ENCODE results near the gene TRDN. TPM values are rescaled to one million over a fixed set of nuclear protein-coding genes. Genes with fewer than 3 reads are reported as not detected.

TRDN gene
- total RNA-seq, 3 donors from 2014 or later: 0.96 TPM; not detected in 2

GRCh38 chr6:123210645-123211044, 426.1 kb downstream of the TRDN start:
- Histone ChIP-seq H3K9me3 (no peaks in the 10 kb centered on the region), H3K27ac (no peak overlapping the region), H3K4me1 (no peaks in the 10 kb centered on the region), H3K27me3 (no peaks in the 10 kb centered on the region), H3K36me3 (no peaks in the 10 kb centered on the region), H3K4me3 (no peak overlapping the region)
- TF ChIP-seq CTCF (IDR thresholded peaks at IDR 0.05): no peak
- TF ChIP-seq POLR2AphosphoS5 (IDR thresholded peaks at IDR 0.05): no peak
- no peak for TF ChIP-seq POLR2A (IDR thresholded peaks at IDR 0.05)
- no peak for DNase-seq (ENCODE audit: low spot score in 2 of 2)
- intact Hi-C loops (cut with DNase I; ENCODE audit: low total_unique reads): no loop called here

- intact Hi-C loops (cut with DNase I; ENCODE audit: low total_unique reads): no loop called here
- no peaks in the 10 kb centered on the region for H3K4me1 ChIP-seq
- H3K4me3 ChIP-seq: no peak overlapping the region
- no peaks in the 10 kb centered on the region for H3K9me3 ChIP-seq
- H3K27me3 ChIP-seq: no peaks in the 10 kb centered on the region
- H3K36me3 ChIP-seq: no peaks in the 10 kb centered on the region
- H3K27ac ChIP-seq: no peak overlapping the region
- TF ChIP-seq CTCF (IDR thresholded peaks at IDR 0.05): no peak
- TF ChIP-seq POLR2AphosphoS5 (IDR thresholded peaks at IDR 0.05): no peak
- no peak for TF ChIP-seq POLR2A (IDR thresholded peaks at IDR 0.05)
- DNase-seq (ENCODE audit: low spot score in 2 of 2): no peak
These were observed 428.7 kb downstream of the TRDN start for GRCh38 chr6:123207967-123208510.

- Histone ChIP-seq H3K4me1 (no peaks in the 10 kb centered on the region), H3K27me3 (no peaks in the 10 kb centered on the region), H3K9me3 (peaks cover 7 to 11% of the 10 kb centered on the region in 2 donors), H3K36me3 (no peaks in the 10 kb centered on the region), H3K27ac (no peak overlapping the region), H3K4me3 (no peak overlapping the region)
- intact Hi-C loops (cut with DNase I; ENCODE audit: low total_unique reads): no loop called here
- TF ChIP-seq POLR2A (IDR thresholded peaks at IDR 0.05): no peak
- no peak for TF ChIP-seq POLR2AphosphoS5 (IDR thresholded peaks at IDR 0.05)
- TF ChIP-seq CTCF (IDR thresholded peaks at IDR 0.05): no peak
- no peak for DNase-seq (ENCODE audit: low spot score in 2 of 2)
These were observed 432.8 kb downstream of the TRDN start for GRCh38 chr6:123203928-123204327.

DNA sequence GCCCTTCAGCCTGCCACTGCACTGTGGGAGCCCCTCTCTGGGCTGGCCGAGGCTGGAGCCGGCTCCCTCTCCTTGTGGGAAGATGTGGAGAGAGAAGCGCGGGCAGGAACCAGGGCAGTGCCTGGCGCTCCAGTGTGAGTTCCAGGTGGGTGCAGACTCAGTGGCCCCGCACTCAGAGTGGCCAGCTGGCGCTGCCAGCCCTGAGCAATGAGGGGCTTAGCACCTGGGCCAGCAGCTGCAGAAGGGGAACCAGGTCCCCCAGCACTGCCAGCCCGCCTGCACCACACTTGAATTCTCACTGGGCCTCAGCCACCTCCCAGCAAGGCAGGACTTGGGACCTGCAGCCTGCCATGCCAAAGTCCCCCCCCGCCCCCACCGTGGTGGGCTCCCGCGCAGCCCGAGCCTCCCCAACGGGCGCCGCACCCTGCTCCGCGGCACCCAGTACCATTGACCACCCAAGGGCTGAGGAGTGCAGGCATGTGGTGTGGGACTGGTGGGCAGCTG, 434.8 kb downstream of the TRDN start:
- Histone ChIP-seq H3K27me3 (no peaks in the 10 kb centered on the region), H3K4me1 (no peaks in the 10 kb centered on the region), H3K9me3 (peaks cover 7 to 11% of the 10 kb centered on the region in 2 donors), H3K27ac (no peak overlapping the region), H3K36me3 (no peaks in the 10 kb centered on the region), H3K4me3 (no peak overlapping the region)
- intact Hi-C loops (cut with DNase I; ENCODE audit: low total_unique reads): no loop called here
- TF ChIP-seq CTCF (IDR thresholded peaks at IDR 0.05) (no peak), POLR2A (IDR thresholded peaks at IDR 0.05) (no peak)
- no peak for DNase-seq (ENCODE audit: low spot score in 2 of 2)

GRCh38 chr6:123193298-123193697, 443.5 kb downstream of the TRDN start:
- Histone ChIP-seq H3K27me3 (no peaks in the 10 kb centered on the region), H3K27ac (no peak overlapping the region), H3K36me3 (no peaks in the 10 kb centered on the region), H3K9me3 (no peaks in the 10 kb centered on the region), H3K4me1 (no peaks in the 10 kb centered on the region), H3K4me3 (no peak overlapping the region)
- no peak for DNase-seq (ENCODE audit: low spot score in 2 of 2)
- intact Hi-C loops (cut with DNase I; ENCODE audit: low total_unique reads): no loop called here
- no peak for TF ChIP-seq POLR2A (IDR thresholded peaks at IDR 0.05)
- TF ChIP-seq CTCF (IDR thresholded peaks at IDR 0.05): no peak
- TF ChIP-seq POLR2AphosphoS5 (IDR thresholded peaks at IDR 0.05): no peak

Data from breast epithelium (tissue), 4 donors.